Erythroblast (primary cell): Measurements from ENCODE around the gene REV3L.

Source experiments
- DNase-seq, 2 experiments: peaks; one replicate each; lab custom pipeline; 2025; lab: John Stamatoyannopoulos, UW
- GATA1 ChIP-seq: IDR thresholded peaks from 2 replicates; pipeline ENCODE4 v1.6.1; 2011; ENCODE audit warnings: low read depth, mild to moderate bottlenecking, control low read depth, low read length, moderate library complexity
- POLR2A ChIP-seq: IDR thresholded peaks from 2 replicates; pipeline ENCODE4 v1.6.1; 2011; ENCODE audit warnings: mild to moderate bottlenecking, low read length

Gene REV3L

DNA sequence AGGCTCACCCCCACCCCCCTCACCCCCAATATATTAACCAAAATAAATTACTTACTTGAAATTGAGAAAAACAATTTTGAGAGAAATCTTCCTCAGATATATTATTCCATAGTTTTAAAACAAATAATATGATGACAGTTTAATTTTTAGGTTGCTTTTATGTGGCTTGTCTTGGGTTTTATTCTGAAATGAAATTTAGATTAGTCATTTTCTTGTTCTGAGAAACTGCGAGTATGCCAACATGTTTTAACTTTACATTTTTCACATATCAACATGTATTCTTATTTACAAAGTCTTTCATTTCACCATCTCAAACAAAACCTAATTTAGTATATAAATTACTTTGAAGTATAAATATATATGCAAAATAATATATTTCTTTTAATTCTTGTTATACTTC lies 11.1 kb downstream of the REV3L start:
- no peak for TF ChIP-seq POLR2A
- no peak for TF ChIP-seq GATA1
- DNase-seq: no peak

DNA sequence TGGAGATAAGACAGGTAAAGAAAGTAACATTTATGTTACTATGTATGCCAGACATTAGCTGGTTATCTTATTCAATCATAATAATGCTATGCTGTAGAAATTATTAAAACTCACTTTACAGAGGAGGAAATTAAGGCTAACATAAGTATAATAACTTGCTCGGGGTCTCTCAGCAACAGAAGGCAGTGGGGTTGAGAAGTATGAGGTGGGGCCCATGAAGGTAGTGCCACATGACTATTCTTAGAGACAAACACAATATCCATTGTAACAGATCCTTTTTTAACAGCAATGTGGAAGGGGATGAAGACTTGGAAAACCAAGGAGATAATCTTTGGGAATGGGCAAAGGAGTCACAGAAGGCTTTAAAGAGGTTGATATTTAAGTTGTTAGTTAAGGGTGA lies 11.5 kb downstream of the REV3L start:
- TF ChIP-seq GATA1 (no peak), POLR2A (no peak)
- DNase-seq: no peak

DNA sequence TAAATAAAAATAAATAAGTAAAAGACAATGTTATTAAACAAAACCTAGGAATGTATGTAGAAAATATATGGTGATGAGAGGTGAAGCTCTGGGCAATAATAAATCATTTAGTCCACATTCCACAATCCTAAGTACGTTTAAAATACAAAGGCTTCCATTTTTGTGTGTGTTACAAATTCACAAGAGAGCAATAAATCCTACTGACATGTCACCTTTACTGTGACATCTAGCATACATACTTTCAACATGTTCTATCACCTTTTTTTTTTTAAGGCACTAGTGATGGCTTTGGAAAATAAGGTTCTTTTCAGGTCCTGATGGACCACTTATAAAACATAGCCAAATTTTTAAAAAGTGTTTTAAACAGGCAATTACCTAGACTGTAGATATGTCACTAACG lies 12.0 kb downstream of the REV3L start:
- DNase-seq: no peak
- TF ChIP-seq POLR2A (no peak), GATA1 (no peak)

DNA sequence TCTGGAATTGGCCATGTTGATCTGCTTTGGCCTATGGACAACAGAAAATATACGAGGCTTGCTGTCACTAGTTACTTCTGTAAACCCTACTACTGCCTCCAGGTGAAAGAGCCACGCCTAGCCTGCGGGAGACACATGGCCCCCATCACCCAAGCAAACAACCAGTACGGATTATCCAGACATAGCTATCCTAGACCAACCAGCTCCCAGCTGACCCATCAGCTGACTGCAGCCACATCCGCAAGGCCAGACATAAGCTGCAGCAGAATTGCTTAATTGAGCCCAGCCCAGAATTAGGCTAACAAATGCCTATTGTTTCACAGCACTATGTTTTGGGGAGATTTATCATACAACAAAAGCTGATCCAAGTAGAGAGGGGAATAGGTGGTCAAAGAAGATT lies 13.5 kb downstream of the REV3L start:
- DNase-seq: no peak
- TF ChIP-seq GATA1 (no peak), POLR2A (no peak)

DNA sequence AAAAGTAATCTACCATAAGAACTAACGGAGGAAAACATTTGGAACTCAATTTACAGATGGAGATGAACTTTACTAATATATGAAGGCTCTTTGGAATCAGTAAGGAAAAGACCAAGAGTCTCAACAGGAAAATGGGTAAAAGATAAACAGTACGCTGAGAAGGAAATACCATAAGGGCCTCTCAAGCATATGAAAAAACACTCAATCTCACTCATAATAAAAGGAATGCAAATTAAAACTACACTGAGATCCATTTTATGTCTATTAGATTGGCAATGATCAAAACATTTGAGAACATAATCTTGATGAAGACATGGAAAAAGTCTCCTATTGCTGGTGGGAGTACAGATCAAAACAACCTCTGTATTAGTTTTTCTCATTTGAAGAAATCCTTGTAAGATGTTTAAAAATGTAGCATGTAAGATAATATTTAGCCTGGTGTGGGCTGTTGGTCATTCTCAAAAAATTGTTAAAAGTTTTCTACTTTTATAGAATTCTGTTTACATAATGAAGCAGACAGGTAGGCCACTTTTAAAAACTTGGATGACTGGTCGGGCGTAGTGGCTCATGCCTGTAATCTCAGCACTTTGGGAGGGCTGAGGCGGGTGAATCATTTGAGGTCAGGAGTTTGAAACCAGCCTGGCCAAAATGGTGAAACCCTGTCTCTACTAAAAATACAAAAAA lies 14.5 kb downstream of the REV3L start:
- TF ChIP-seq GATA1 (no peak), POLR2A (no peak)
- peak in 1 of 2 experiments; percentile 15 for DNase-seq

DNA sequence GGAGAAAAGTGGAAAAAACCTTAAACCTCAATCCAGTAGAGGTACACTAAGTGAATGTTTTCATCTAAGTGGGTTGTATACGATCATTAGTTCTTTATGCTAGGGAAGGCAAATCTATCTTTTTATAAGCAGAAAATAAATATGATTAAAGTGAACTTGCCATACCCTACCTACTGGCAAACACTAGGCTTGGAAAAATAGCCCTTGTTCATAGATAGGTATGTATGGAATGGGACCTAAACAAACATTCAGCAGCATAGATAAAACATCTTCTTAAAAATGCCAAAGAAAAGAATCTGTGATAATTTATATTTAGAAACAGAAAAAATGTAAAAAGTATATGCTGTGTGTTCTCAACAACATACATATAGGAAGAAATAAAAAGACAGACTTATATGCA lies 18.8 kb downstream of the REV3L start:
- DNase-seq: no peak
- TF ChIP-seq GATA1: no peak
- TF ChIP-seq POLR2A: no peak

DNA sequence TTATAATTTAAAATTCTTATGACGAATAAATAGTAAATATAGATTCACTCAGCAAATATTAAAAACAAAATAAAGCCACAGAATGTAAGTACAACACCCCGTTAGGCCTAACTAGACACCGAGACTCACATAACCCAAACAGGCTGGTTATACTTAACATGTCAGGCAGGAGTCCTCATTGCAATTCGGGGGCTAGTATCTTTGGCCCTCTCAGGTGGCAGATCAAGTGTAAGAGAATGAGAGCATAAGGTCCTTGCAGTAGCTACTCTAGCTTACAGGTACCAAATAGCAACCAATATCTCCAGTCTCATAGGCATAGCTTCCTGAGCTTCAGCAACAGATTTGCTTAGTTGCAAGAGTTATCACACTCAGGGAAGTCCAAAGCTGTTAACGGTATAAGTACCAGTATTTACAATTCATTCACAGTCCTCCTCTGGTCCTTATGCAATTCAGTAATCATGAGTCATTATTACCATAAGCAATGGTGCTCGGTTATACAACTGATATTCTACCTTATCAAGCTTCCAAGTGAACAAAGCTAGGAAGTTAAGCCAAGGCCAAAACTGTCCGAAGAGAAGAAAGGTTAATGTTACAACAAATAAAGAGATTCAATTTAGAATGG lies 20.1 kb downstream of the REV3L start:
- no peak for TF ChIP-seq POLR2A
- TF ChIP-seq GATA1: no peak
- peak; percentile 58 to 70 for DNase-seq

DNA sequence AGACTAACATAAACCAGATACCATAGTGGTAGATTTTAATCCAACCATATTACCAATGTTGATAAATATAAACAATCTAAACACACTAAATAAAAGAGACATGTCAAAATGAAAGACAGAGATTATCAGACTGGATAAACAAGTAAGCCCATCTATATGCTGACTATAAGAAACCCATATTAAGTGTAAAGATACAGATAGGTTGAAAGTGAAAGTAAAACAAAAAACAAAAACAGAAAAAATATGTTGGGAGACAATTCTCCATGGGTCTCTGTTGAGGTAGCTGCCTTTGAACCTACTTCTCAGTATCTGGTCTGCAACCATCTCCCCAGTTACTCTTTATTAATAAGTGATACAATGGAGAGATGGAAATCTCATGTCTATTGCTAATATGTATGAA lies 21.2 kb downstream of the REV3L start:
- peak; percentile 16 to 39 for DNase-seq
- TF ChIP-seq POLR2A: no peak
- TF ChIP-seq GATA1: no peak

DNA sequence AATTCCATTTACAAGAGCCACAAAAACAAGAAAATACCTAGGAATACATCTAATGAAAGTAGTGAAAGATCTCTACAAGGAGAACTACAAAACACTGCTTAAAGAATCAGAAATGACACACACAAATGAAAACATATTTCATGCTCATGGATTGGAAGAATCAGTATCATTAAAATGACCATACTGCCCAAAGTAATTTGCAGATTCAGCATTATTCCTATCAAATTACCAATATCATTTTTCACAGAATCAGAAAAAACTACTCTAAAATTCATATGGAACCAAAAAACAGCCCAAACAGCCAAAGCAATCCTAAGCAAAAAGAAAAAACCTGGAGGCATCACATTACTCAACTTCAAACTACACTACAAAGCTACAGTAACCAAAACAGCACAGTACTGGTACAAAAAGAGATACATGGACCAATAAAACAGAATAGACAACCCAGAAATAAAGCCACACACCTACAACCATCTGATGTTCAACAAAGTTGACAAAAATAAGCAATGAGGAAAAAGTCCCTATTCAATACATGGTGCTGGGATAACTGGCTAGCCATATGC lies 24.3 kb downstream of the REV3L start:
- no peak for DNase-seq
- TF ChIP-seq POLR2A (no peak), GATA1 (no peak)

DNA sequence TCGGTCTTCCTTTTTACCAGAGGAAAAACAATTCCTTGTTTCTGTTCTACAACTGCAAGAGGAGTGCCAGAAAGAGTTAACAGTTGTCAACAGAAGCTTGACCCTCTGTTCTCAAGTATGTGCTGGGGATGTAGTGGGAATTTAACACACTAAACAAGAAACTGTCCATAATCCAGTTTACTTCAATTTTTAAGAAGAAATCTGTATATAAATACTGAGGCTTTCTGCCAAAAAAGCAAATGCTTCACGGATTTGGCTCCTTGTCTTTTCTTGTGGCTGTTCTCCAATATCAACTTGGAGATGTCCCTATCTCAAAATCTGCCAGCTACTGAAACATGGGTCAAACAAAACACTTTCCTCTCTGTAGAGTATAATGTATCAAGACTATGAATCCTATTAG lies 26.8 kb downstream of the REV3L start:
- no peak for DNase-seq
- TF ChIP-seq POLR2A (no peak), GATA1 (no peak)

DNA sequence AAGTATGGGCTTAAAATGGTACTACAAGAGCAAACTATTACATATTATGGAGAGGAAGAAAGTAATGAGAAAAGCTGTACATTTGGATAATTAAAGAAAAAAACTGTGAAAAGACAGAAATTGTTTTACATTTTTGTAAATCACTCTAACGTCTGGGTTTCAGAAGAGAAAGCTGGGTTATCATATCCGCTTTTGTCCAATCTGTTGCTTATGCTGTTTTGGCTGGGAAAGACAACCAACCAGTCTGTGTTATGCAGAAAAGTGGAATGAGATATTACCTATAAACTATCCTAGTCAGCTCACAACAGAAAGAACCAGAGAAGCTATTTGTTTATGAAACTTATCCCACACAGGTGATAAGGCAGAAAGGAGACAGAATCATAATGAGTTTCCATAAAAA lies 32.4 kb downstream of the REV3L start:
- TF ChIP-seq GATA1 (no peak), POLR2A (no peak)
- DNase-seq: no peak

DNA sequence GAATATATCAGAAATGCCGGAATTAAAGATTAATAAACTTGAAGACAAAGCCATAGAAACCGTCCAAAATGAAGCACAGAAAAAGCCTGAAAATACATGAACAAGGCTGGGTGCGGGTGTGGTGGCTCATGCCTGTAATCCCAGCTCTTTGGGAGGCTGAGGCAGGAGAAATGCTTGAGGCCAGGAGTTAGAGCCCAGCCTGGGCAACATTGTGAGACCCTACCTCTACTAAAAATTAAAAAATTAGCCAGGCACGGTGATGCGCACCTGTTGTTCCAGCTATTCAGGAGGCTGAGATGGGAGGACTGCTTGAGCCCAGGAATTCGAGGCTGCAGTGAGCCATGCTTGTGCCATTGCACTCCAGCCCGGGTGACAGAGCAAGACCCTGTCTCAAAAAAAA lies 32.9 kb downstream of the REV3L start:
- TF ChIP-seq POLR2A (no peak), GATA1 (no peak)
- DNase-seq: no peak

DNA sequence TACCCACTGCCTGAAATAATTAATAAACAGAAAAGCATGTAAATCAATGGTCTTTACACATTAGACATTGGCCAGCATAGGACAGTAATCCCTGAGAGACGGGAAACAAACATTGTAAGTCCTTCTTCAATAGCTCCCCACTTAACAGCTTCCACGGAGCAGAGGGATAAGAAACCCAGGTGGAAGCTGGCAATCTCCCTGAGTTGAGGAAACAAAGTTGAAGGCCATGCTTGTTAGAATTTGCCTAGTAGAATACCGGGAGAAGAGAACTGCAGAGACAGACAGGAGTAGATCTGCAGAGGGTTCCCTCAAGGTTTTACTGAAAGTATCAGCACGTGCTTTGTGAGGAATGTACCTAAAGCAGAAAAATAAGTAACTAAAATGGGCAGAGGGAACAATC lies 33.9 kb downstream of the REV3L start:
- DNase-seq: no peak
- no peak for TF ChIP-seq POLR2A
- TF ChIP-seq GATA1: no peak

DNA sequence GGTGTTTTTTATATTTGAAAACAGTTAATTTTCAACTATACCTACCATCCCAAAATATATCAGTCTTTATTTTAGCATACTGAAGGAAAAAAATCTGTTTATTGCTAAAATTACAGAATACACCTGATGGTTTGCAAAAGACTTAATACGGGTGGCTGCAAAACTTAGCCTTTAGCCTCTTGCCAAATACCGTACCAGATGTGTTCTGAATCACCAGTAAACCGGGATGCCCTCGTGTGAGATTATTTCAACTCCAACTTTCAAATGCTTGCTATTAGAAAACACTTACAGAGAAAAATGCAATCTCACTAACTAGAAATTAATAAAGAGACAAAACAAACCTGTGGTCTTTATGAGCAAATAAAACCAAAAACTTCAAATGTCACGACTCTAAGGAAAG lies 36.0 kb downstream of the REV3L start:
- TF ChIP-seq GATA1 (no peak), POLR2A (no peak)
- no peak for DNase-seq
